MCF 10A (cell line): ENCODE results near the gene POLR1G. TPM values are rescaled to one million over a fixed set of nuclear protein-coding genes. Genes with fewer than 3 reads are reported as not detected.

Experiments
- BruUV-seq: library from RNA; stranded (reverse); fragments of 400-500 nt; replicated peaks from 2 replicates; lab custom pipeline; 2021; lab: Mats Ljungman, UMichigan
- CTCF ChIA-PET: fragments of 300-600 bp; sonication (Branson Sonifier 250); formaldehyde crosslinking; extraction: SDS; loops from one replicate; lab custom pipeline; 2021; ENCODE audit warnings: antibody characterized with exemption, inconsistent platforms; lab: Yijun Ruan, JAX
- POLR2A ChIA-PET: fragments of 300-600, 350-650 bp; sonication (Branson Sonifier 250); formaldehyde crosslinking; extraction: SDS; loops from one replicate; lab custom pipeline; 2020; ENCODE audit warnings: antibody characterized with exemption, inconsistent platforms; lab: Yijun Ruan, JAX
- DNase-seq: peaks from one replicate; pipeline ENCODE4 v3.0.0-alpha.2; 2018; ENCODE audit not compliant: unreplicated experiment
- H3K27ac Mint-ChIP-seq: one replicate; pipeline ENCODE4 v1.8.0; 2022; ENCODE audit warnings: mild to moderate bottlenecking, low read depth, mixed read lengths; ENCODE audit not compliant: unreplicated experiment
- H3K27me3 Mint-ChIP-seq: one replicate; pipeline ENCODE4 v1.8.0; 2022; ENCODE audit warnings: mixed read lengths; ENCODE audit not compliant: insufficient read depth, unreplicated experiment
- H3K36me3 Mint-ChIP-seq: one replicate; pipeline ENCODE4 v1.8.0; 2022; ENCODE audit warnings: mild to moderate bottlenecking, moderate library complexity, mixed read lengths; ENCODE audit not compliant: insufficient read depth, unreplicated experiment
- H3K4me1 Mint-ChIP-seq: one replicate; pipeline ENCODE4 v1.8.0; 2022; ENCODE audit warnings: mixed read lengths; ENCODE audit not compliant: insufficient read depth, unreplicated experiment
- H3K4me3 Mint-ChIP-seq: one replicate; pipeline ENCODE4 v1.8.0; 2022; ENCODE audit warnings: mild to moderate bottlenecking, moderate library complexity, mixed read lengths; ENCODE audit not compliant: unreplicated experiment
- H3K9me3 Mint-ChIP-seq: one replicate; pipeline ENCODE4 v1.8.0; 2022; ENCODE audit warnings: mixed read lengths; ENCODE audit not compliant: unreplicated experiment
- intact Hi-C: fragments of 100-400 bp; cut with micrococcal nuclease; formaldehyde crosslinking; loops from 2 replicates; pipeline ENCODE4 v1.14.1; 2022
- total RNA-seq: library from RNA; stranded (reverse); gene quantifications from 2 replicates; pipeline ENCODE4 v1.2.3, GENCODE V29; 2022
- TF ChIP-seq, protein P1 (sequence below): fragments of 200-600 bp; IDR thresholded peaks from one replicate; pipeline ENCODE4 v1.8.0; 2022; ENCODE audit warnings: antibody characterized with exemption, mild to moderate bottlenecking; ENCODE audit not compliant: unreplicated experiment

Gene POLR1G
- total RNA-seq, 1 experiment from 2014 or later: 17.6 TPM

DNA sequence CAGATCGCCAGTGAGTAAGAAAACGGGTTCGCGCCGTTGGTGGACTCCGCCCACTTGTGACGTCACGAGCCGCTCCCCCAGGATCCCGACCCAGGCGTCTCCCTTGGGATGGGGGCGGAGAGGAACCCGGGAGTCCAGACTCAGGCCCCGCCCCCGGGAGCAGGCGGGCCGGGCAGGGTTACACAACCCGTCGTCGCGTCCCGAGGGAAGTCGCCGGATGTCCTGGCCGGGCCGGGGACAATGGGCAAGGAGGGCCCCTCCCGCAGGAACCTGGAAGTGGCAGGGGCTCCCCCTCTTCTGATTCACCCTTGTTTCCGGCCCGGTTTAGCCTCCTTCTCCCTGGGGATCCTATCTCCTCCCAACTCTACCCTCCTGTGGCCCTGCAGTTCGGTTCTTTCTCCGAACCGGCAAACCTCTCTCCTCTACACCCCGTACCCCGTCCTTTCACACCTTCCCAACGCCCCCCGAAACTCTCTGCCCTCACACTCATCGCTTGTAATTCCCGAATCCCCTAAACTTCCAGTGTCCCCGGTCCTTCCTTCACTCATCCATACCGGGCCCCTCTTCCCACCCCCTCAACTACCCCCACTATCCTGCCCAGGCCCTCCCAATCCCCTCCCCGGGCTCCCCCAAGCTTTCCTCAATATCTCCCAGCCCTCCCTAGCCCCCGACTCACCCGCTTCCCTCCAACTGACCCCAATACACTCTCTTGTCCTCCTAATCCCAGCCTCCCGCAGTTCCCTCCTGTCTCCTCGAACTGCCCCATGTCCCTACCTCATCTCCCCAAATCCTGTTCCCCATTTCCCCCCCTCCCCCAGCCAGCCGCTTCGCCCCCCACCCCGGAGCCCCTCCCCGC, 37.2 kb downstream of the POLR1G start:
- CTCF ChIA-PET: interaction anchor here (21.1 kb wide), 1 partner anchor 37 kb away, joined by 386 read pairs; no protein-coding TSS in a partner anchor
- Mint-ChIP-seq H3K27me3 (no peaks in the 10 kb centered on the region), H3K27ac (peak overlapping the region; percentile 91), H3K4me1 (peaks cover 38% of the 10 kb centered on the region), H3K9me3 (no peaks in the 10 kb centered on the region), H3K4me3 (peak overlapping the region; percentile 77), H3K36me3 (peaks cover 11% of the 10 kb centered on the region)
- peak; percentile 98 for DNase-seq
- POLR2A ChIA-PET: interaction anchor here (7.8 kb wide), 1 partner anchor 24 kb away, joined by 148 read pairs; the partner anchor contains the start of gene FOSB
- BruUV-seq: TSS peak; percentile 54
- intact Hi-C loops: loop anchor here (1.0 kb wide), 2 partner anchors 24 to 35 kb away; partner anchors contain the start of gene FOSB
- TF ChIP-seq, protein P1, sequence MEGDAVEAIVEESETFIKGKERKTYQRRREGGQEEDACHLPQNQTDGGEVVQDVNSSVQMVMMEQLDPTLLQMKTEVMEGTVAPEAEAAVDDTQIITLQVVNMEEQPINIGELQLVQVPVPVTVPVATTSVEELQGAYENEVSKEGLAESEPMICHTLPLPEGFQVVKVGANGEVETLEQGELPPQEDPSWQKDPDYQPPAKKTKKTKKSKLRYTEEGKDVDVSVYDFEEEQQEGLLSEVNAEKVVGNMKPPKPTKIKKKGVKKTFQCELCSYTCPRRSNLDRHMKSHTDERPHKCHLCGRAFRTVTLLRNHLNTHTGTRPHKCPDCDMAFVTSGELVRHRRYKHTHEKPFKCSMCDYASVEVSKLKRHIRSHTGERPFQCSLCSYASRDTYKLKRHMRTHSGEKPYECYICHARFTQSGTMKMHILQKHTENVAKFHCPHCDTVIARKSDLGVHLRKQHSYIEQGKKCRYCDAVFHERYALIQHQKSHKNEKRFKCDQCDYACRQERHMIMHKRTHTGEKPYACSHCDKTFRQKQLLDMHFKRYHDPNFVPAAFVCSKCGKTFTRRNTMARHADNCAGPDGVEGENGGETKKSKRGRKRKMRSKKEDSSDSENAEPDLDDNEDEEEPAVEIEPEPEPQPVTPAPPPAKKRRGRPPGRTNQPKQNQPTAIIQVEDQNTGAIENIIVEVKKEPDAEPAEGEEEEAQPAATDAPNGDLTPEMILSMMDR: no peak

DNA sequence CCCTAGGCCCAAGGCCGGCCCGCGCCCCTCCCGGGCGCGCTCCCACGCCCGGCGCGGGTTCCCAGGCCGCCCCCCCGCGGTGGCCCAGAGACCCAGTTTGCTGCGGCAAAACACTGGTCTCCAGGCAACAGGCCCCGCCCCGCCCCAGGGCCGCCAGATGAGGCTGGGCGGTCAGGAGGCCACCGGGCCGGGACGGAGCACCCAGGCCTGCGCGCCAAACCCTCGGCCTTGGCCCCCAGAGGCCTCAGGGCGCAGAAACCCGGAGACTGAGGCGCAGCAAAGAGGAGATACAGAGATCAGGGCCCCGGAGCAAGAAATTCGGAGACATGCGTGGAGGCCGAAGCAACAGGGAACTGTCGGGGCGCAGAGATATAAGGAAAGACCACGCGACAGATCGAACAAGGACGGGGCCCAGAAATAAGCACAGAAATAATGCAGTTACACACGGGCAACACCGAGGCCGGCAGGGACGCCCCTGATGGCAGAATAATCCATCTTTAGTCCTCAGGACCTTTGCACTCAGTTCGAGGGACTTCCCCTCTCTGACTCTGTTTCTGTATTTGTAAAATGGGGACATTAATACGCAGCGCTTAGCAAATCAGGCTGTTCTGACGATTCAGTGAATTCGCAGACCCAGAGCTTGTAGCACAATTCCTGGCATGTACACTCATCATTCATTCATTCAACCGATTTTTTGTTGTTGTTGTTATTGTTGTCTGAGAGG, 38.0 kb downstream of the POLR1G start:
- Mint-ChIP-seq H3K27me3 (no peaks in the 10 kb centered on the region), H3K4me3 (peak overlapping the region; percentile 77), H3K9me3 (no peaks in the 10 kb centered on the region), H3K36me3 (peaks cover 6% of the 10 kb centered on the region), H3K4me1 (peaks cover 45% of the 10 kb centered on the region), H3K27ac (peak overlapping the region; percentile 91)
- TF ChIP-seq, protein P1: no peak
- CTCF ChIA-PET: interaction anchor here (0.6 to 3.7 kb wide), 3 partner anchors 13 to 43 kb away, joined by 3 to 22 read pairs (median 4); no protein-coding TSS in a partner anchor
- no TSS peak for BruUV-seq
- POLR2A ChIA-PET: interaction anchor here (0.6 to 7.8 kb wide), 5 partner anchors 12 to 41 kb away, joined by 3 to 148 read pairs (median 12); partner anchors contain the start of genes FOSB and PPP1R13L
- peak; percentile 80 for DNase-seq
- intact Hi-C loops: no loop called here

DNA sequence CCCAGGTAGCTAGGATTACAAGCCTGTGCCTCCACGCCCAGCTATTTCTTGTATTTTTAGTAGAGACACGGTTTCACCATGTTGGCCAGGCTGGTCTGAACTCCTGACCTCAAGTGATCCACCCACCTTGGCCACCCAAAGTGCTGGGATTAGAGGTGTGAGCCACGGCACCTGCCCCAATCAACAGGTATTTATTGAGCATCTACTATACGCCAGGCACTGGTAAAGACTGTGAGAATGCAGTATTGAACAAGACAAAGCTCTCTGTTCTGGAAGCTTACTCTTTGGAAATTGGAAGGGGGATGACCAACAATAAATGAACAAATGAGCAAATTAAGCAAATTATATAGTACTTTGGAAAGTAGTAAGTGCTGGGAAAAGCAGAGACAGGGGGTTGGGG, 38.7 kb downstream of the POLR1G start:
- peaks cover 47% of the 10 kb centered on the region for H3K4me1 Mint-ChIP-seq
- peak overlapping the region; percentile 91 for H3K27ac Mint-ChIP-seq
- no TSS peak for BruUV-seq
- TF ChIP-seq, protein P1: no peak
- DNase-seq: no peak
- ChIA-PET CTCF (interaction anchor here (0.6 to 3.7 kb wide), 7 partner anchors 12 to 129 kb away, joined by 3 to 22 read pairs (median 4); no protein-coding TSS in a partner anchor), POLR2A (interaction anchor here (0.6 to 7.8 kb wide), 5 partner anchors 11 to 42 kb away, joined by 3 to 148 read pairs (median 12); partner anchors contain the start of genes FOSB and PPP1R13L)
- no peaks in the 10 kb centered on the region for H3K27me3 Mint-ChIP-seq
- H3K4me3 Mint-ChIP-seq: no peak overlapping the region
- H3K9me3 Mint-ChIP-seq: no peaks in the 10 kb centered on the region
- peaks cover 6% of the 10 kb centered on the region for H3K36me3 Mint-ChIP-seq
- intact Hi-C loops: no loop called here
